IPS-18a (cell line): ENCODE data around the gene ACER3.

ENCODE experiments used
- H3K27ac ChIP-seq: one replicate; pipeline ENCODE4 v1.5.1; 2013; ENCODE audit warnings: low read length
- H3K27me3 ChIP-seq: one replicate; pipeline ENCODE4 v1.6.1; 2013; ENCODE audit warnings: mild to moderate bottlenecking, low read length; ENCODE audit not compliant: control insufficient read depth, insufficient read depth
- H3K36me3 ChIP-seq: one replicate; pipeline ENCODE4 v1.6.1; 2013; ENCODE audit warnings: low read depth, low read length; ENCODE audit not compliant: control insufficient read depth
- H3K4me1 ChIP-seq: one replicate; pipeline ENCODE4 v1.6.1; 2013; ENCODE audit warnings: low read depth, low read length; ENCODE audit not compliant: control insufficient read depth
- H3K4me3 ChIP-seq: one replicate; pipeline ENCODE4 v1.5.1; 2013; ENCODE audit warnings: low read length
- H3K9ac ChIP-seq: one replicate; pipeline ENCODE4 v1.6.1; 2013; ENCODE audit warnings: mild to moderate bottlenecking, low read length, moderate library complexity
- H3K9me3 ChIP-seq: one replicate; pipeline ENCODE4 v1.6.1; 2013; ENCODE audit warnings: low read depth, low read length; ENCODE audit not compliant: control insufficient read depth

Gene ACER3

GRCh38 chr11:76978239-76978638 lies 117.5 kb downstream of the ACER3 start:
- H3K4me1 ChIP-seq: no peaks in the 10 kb centered on the region
- no peak overlapping the region for H3K4me3 ChIP-seq
- H3K9me3 ChIP-seq: no peaks in the 10 kb centered on the region
- H3K27me3 ChIP-seq: no peaks in the 10 kb centered on the region
- H3K27ac ChIP-seq: no peak overlapping the region
- no peaks in the 10 kb centered on the region for H3K36me3 ChIP-seq
- H3K9ac ChIP-seq: no peak overlapping the region

- Histone ChIP-seq H3K4me3 (no peak overlapping the region), H3K4me1 (no peaks in the 10 kb centered on the region), H3K36me3 (no peaks in the 10 kb centered on the region), H3K27ac (no peak overlapping the region), H3K9ac (no peak overlapping the region), H3K27me3 (no peaks in the 10 kb centered on the region), H3K9me3 (no peaks in the 10 kb centered on the region)
Measured at GRCh38 chr11:76978818-76979217, 118.1 kb downstream of the ACER3 start.

- H3K9ac ChIP-seq: no peak overlapping the region
- H3K27me3 ChIP-seq: no peaks in the 10 kb centered on the region
- no peaks in the 10 kb centered on the region for H3K9me3 ChIP-seq
- no peaks in the 10 kb centered on the region for H3K36me3 ChIP-seq
- H3K4me1 ChIP-seq: no peaks in the 10 kb centered on the region
- H3K4me3 ChIP-seq: no peak overlapping the region
- no peak overlapping the region for H3K27ac ChIP-seq
Measured at GRCh38 chr11:76980196-76980595, 119.5 kb downstream of the ACER3 start.

- Histone ChIP-seq H3K9ac (no peak overlapping the region), H3K4me1 (no peaks in the 10 kb centered on the region), H3K36me3 (no peaks in the 10 kb centered on the region), H3K4me3 (no peak overlapping the region), H3K9me3 (no peaks in the 10 kb centered on the region), H3K27ac (no peak overlapping the region), H3K27me3 (no peaks in the 10 kb centered on the region)
Measured at GRCh38 chr11:76984743-76985142, 124.0 kb downstream of the ACER3 start.

GRCh38 chr11:76987203-76987602 lies 126.5 kb downstream of the ACER3 start:
- no peaks in the 10 kb centered on the region for H3K36me3 ChIP-seq
- H3K27me3 ChIP-seq: no peaks in the 10 kb centered on the region
- no peaks in the 10 kb centered on the region for H3K9me3 ChIP-seq
- H3K4me3 ChIP-seq: no peak overlapping the region
- no peaks in the 10 kb centered on the region for H3K4me1 ChIP-seq
- H3K9ac ChIP-seq: no peak overlapping the region
- no peak overlapping the region for H3K27ac ChIP-seq

- Histone ChIP-seq H3K27me3 (no peaks in the 10 kb centered on the region), H3K9ac (no peak overlapping the region), H3K9me3 (no peaks in the 10 kb centered on the region), H3K4me1 (no peaks in the 10 kb centered on the region), H3K27ac (no peak overlapping the region), H3K36me3 (no peaks in the 10 kb centered on the region), H3K4me3 (no peak overlapping the region)
Measured at GRCh38 chr11:76990628-76991027, 129.9 kb downstream of the ACER3 start.

- no peaks in the 10 kb centered on the region for H3K36me3 ChIP-seq
- peaks cover 4% of the 10 kb centered on the region for H3K4me1 ChIP-seq
- H3K27me3 ChIP-seq: no peaks in the 10 kb centered on the region
- H3K9ac ChIP-seq: no peak overlapping the region
- H3K4me3 ChIP-seq: no peak overlapping the region
- H3K9me3 ChIP-seq: no peaks in the 10 kb centered on the region
- no peak overlapping the region for H3K27ac ChIP-seq
Measured at GRCh38 chr11:76995081-76995576, 134.4 kb downstream of the ACER3 start.

- H3K9me3 ChIP-seq: no peaks in the 10 kb centered on the region
- H3K9ac ChIP-seq: no peak overlapping the region
- H3K4me3 ChIP-seq: no peak overlapping the region
- no peaks in the 10 kb centered on the region for H3K36me3 ChIP-seq
- H3K4me1 ChIP-seq: peaks cover 4% of the 10 kb centered on the region
- H3K27ac ChIP-seq: no peak overlapping the region
- H3K27me3 ChIP-seq: no peaks in the 10 kb centered on the region
Measured at GRCh38 chr11:76997512-76997911, 136.8 kb downstream of the ACER3 start.

GRCh38 chr11:76999597-76999996 lies 138.9 kb downstream of the ACER3 start:
- Histone ChIP-seq H3K27ac (no peak overlapping the region), H3K36me3 (no peaks in the 10 kb centered on the region), H3K27me3 (no peaks in the 10 kb centered on the region), H3K9me3 (no peaks in the 10 kb centered on the region), H3K9ac (no peak overlapping the region), H3K4me3 (no peak overlapping the region), H3K4me1 (peaks cover 4% of the 10 kb centered on the region)

GRCh38 chr11:77001613-77002012 lies 140.9 kb downstream of the ACER3 start:
- Histone ChIP-seq H3K9ac (no peak overlapping the region), H3K27ac (no peak overlapping the region), H3K36me3 (no peaks in the 10 kb centered on the region), H3K27me3 (no peaks in the 10 kb centered on the region), H3K4me3 (no peak overlapping the region), H3K9me3 (no peaks in the 10 kb centered on the region), H3K4me1 (peaks cover 4% of the 10 kb centered on the region)

- H3K4me1 ChIP-seq: peaks cover 4% of the 10 kb centered on the region
- H3K4me3 ChIP-seq: no peak overlapping the region
- no peak overlapping the region for H3K9ac ChIP-seq
- H3K36me3 ChIP-seq: no peaks in the 10 kb centered on the region
- no peaks in the 10 kb centered on the region for H3K9me3 ChIP-seq
- no peak overlapping the region for H3K27ac ChIP-seq
- no peaks in the 10 kb centered on the region for H3K27me3 ChIP-seq
Measured at GRCh38 chr11:77002776-77003175, 142.1 kb downstream of the ACER3 start.

- Histone ChIP-seq H3K4me1 (no peaks in the 10 kb centered on the region), H3K4me3 (no peak overlapping the region), H3K36me3 (no peaks in the 10 kb centered on the region), H3K27ac (no peak overlapping the region), H3K9ac (no peak overlapping the region), H3K27me3 (no peaks in the 10 kb centered on the region), H3K9me3 (no peaks in the 10 kb centered on the region)
Measured at GRCh38 chr11:77003963-77004362, 143.2 kb downstream of the ACER3 start.
